H9 (cell line): ENCODE measurements around the gene CXCL6. TPM values are rescaled to one million over a fixed set of nuclear protein-coding genes. Genes with fewer than 3 reads are reported as not detected.

Source experiments
- DNase-seq: peaks from one replicate; pipeline ENCODE4 v3.0.0-alpha.2; 2017
- H2AFZ ChIP-seq: one replicate; pipeline ENCODE4 v1.6.1; 2013; ENCODE audit warnings: mild to moderate bottlenecking, low read length, control low read depth, moderate library complexity
- H2AK5ac ChIP-seq: 2 replicates; pipeline ENCODE4 v1.6.1; 2013; ENCODE audit warnings: low read length, control low read depth, mixed read lengths; ENCODE audit not compliant: insufficient read length
- H2BK120ac ChIP-seq: one replicate; pipeline ENCODE4 v1.6.1; 2013; ENCODE audit warnings: low read depth, mild to moderate bottlenecking, low read length, control low read depth, inconsistent platforms; ENCODE audit not compliant: poor library complexity, severe bottlenecking
- H2BK12ac ChIP-seq: 2 replicates; pipeline ENCODE4 v1.6.1; 2013; ENCODE audit warnings: low read length, control low read depth, mixed read lengths, low read depth; ENCODE audit not compliant: insufficient read length
- H2BK15ac ChIP-seq: 2 replicates; pipeline ENCODE4 v1.6.1; 2013; ENCODE audit warnings: low read depth, low read length, control low read depth
- H2BK20ac ChIP-seq: one replicate; pipeline ENCODE4 v1.6.1; 2013; ENCODE audit warnings: low read depth, mild to moderate bottlenecking, low read length, control low read depth, inconsistent platforms; ENCODE audit not compliant: poor library complexity, severe bottlenecking
- H2BK5ac ChIP-seq: 2 replicates; pipeline ENCODE4 v1.6.1; 2013; ENCODE audit warnings: low read length, control low read depth, mixed read lengths; ENCODE audit not compliant: insufficient read length
- H3K14ac ChIP-seq: 2 replicates; pipeline ENCODE4 v1.6.1; 2013; ENCODE audit warnings: low read length, control low read depth; ENCODE audit not compliant: insufficient read depth
- H3K18ac ChIP-seq: 2 replicates; pipeline ENCODE4 v1.6.1; 2013; ENCODE audit warnings: low read depth, mild to moderate bottlenecking, mixed read lengths, low read length, control low read depth; ENCODE audit not compliant: insufficient read length
- H3K23ac ChIP-seq: 2 replicates; pipeline ENCODE4 v1.6.1; 2013; ENCODE audit warnings: low read length, control low read depth, mixed read lengths, low read depth; ENCODE audit not compliant: insufficient read length
- H3K23me2 ChIP-seq: 2 replicates; pipeline ENCODE4 v1.6.1; 2013; ENCODE audit warnings: low read depth, mild to moderate bottlenecking, mixed read lengths, low read length, control low read depth; ENCODE audit not compliant: insufficient read length, poor library complexity, severe bottlenecking
- H3K27ac ChIP-seq: 2 replicates; pipeline ENCODE4 v1.5.1; 2013; ENCODE audit warnings: low read length, control low read depth, mixed read lengths, low read depth; ENCODE audit not compliant: insufficient read length
- H3K27me3 ChIP-seq: 2 replicates; pipeline ENCODE4 v1.6.1; 2013; ENCODE audit warnings: low read length, control low read depth, inconsistent platforms; ENCODE audit not compliant: insufficient read depth
- H3K4ac ChIP-seq: 2 replicates; pipeline ENCODE4 v1.6.1; 2013; ENCODE audit warnings: low read depth, mild to moderate bottlenecking, control low read depth, inconsistent platforms, low read length, moderate library complexity
- H3K4me1 ChIP-seq: 2 replicates; pipeline ENCODE4 v1.6.1; 2013; ENCODE audit warnings: low read length, control low read depth, inconsistent platforms; ENCODE audit not compliant: insufficient read depth
- H3K4me2 ChIP-seq: 2 replicates; pipeline ENCODE4 v1.6.1; 2013; ENCODE audit warnings: low read length, control low read depth, mixed read lengths; ENCODE audit not compliant: insufficient read length, insufficient read depth
- H3K56ac ChIP-seq: 2 replicates; pipeline ENCODE4 v1.6.1; 2013; ENCODE audit warnings: low read depth, mild to moderate bottlenecking, mixed read lengths, low read length, control low read depth; ENCODE audit not compliant: insufficient read length
- H3K79me1 ChIP-seq: 2 replicates; pipeline ENCODE4 v1.6.1; 2013; ENCODE audit warnings: low read depth, mild to moderate bottlenecking, moderate library complexity, low read length, control low read depth, inconsistent platforms; ENCODE audit not compliant: insufficient read depth, poor library complexity, severe bottlenecking
- H3K79me2 ChIP-seq: 2 replicates; pipeline ENCODE4 v1.6.1; 2013; ENCODE audit warnings: low read length, control low read depth, inconsistent platforms; ENCODE audit not compliant: insufficient read depth
- H3K9ac ChIP-seq: 2 replicates; pipeline ENCODE4 v1.6.1; 2013; ENCODE audit warnings: low read length, control low read depth, mixed read lengths; ENCODE audit not compliant: insufficient read length; ENCODE audit errors: extremely low read depth
- H3K9me3 ChIP-seq: one replicate; pipeline ENCODE4 v1.6.1; 2013; ENCODE audit warnings: low read depth, low read length, inconsistent platforms; ENCODE audit not compliant: control insufficient read depth
- H3T11ph ChIP-seq: one replicate; pipeline ENCODE4 v1.6.1; 2013; ENCODE audit warnings: mild to moderate bottlenecking, low read length, control low read depth, inconsistent platforms
- H4K20me1 ChIP-seq: one replicate; pipeline ENCODE4 v1.6.1; 2013; ENCODE audit not compliant: control insufficient read depth, insufficient read length, insufficient read depth
- H4K5ac ChIP-seq: 2 replicates; pipeline ENCODE4 v1.6.1; 2013; ENCODE audit warnings: low read depth, mild to moderate bottlenecking, mixed read lengths, low read length, control low read depth; ENCODE audit not compliant: insufficient read length
- H4K8ac ChIP-seq: replicated peaks from 2 replicates; pipeline ENCODE4 v1.6.1; 2013; ENCODE audit warnings: low read length, control low read depth, mixed read lengths, low read depth; ENCODE audit not compliant: insufficient read length
- H4K91ac ChIP-seq: 2 replicates; pipeline ENCODE4 v1.6.1; 2013; ENCODE audit warnings: low read depth, mild to moderate bottlenecking, moderate library complexity, mixed read lengths, low read length, control low read depth; ENCODE audit not compliant: insufficient read length
- H3K27ac Mint-ChIP-seq, 3 experiments: 2 replicates in 2 of 3; 3 replicates in 1 of 3; pipeline ENCODE4 v1.8.0; 2020 to 2021; ENCODE audit warnings: mixed read lengths in 3 of 3, mild to moderate bottlenecking in 1 of 3, moderate library complexity in 1 of 3
- H3K27me3 Mint-ChIP-seq: 2 replicates; pipeline ENCODE4 v1.8.0; 2021; ENCODE audit warnings: low read depth, mild to moderate bottlenecking, moderate library complexity, mixed read lengths
- H3K36me3 Mint-ChIP-seq, 3 experiments: 2 replicates in 2 of 3; 3 replicates in 1 of 3; pipeline ENCODE4 v1.8.0; 2020 to 2021; ENCODE audit warnings: low read depth in 3 of 3, mixed read lengths in 3 of 3; ENCODE audit not compliant: insufficient read depth in 1 of 3
- H3K4me1 Mint-ChIP-seq, 2 experiments: 2 replicates each; pipeline ENCODE4 v1.8.0; 2020; ENCODE audit warnings: mixed read lengths in 2 of 2
- H3K4me3 Mint-ChIP-seq, 2 experiments: 2 replicates in 1 of 2; 3 replicates in 1 of 2; pipeline ENCODE4 v1.8.0; 2020 to 2021; ENCODE audit warnings: mild to moderate bottlenecking in 2 of 2, mixed read lengths in 2 of 2, moderate library complexity in 1 of 2
- H3K9me3 Mint-ChIP-seq, 2 experiments: 2 replicates in 1 of 2; 3 replicates in 1 of 2; pipeline ENCODE4 v1.8.0; 2020; ENCODE audit warnings: mild to moderate bottlenecking in 2 of 2, mixed read lengths in 2 of 2, moderate library complexity in 1 of 2
- CTCF ChIP-seq: fragments of 200-600 bp; sonication (generic); conservative IDR thresholded peaks from 3 replicates; pipeline ENCODE4 v1.8.0; 2021; ENCODE audit warnings: antibody characterized with exemption, mild to moderate bottlenecking
- WGBS: extraction: QIAGEN DNeasy Blood & Tissue Kit; methylation state at CpG from one replicate; pipeline ENCODE4 v1.1.7; 2013; ENCODE audit warnings: missing lambda C conversion rate, low lambda C conversion rate, mixed read lengths; ENCODE audit not compliant: insufficient read length; ENCODE audit errors: extremely low coverage; 5-methylcytosine and 5-hydroxymethylcytosine counted together
- total RNA-seq: library from RNA; stranded (reverse); gene quantifications from 2 replicates; pipeline ENCODE4 v1.2.1, GENCODE V29; 2021

Gene CXCL6
- total RNA-seq, 1 experiment from 2014 or later = 0.85 TPM

GRCh38 chr4:73839715-73840114, 3.2 kb downstream of the CXCL6 start:
- H3K9ac ChIP-seq = no peak overlapping the region
- peaks cover 3% of the 10 kb centered on the region for H3K23me2 ChIP-seq
- no peak overlapping the region for H4K91ac ChIP-seq
- H3K4me1 ChIP-seq = no peaks in the 10 kb centered on the region
- DNase-seq = no peak
- no peak overlapping the region for H2BK120ac ChIP-seq
- H4K5ac ChIP-seq = no peak overlapping the region
- no peaks in the 10 kb centered on the region for H4K20me1 ChIP-seq
- Mint-ChIP-seq H3K27ac (no peak overlapping the region), H3K9me3 (no peaks in the 10 kb centered on the region), H3K4me1 (peaks cover 10 to 12% of the 10 kb centered on the region in 2 experiments), H3K4me3 (no peak overlapping the region), H3K36me3 (no peaks in the 10 kb centered on the region; a peak in 1 of 7 replicates), H3K27me3 (peaks cover 36% of the 10 kb centered on the region)
- H2BK5ac ChIP-seq = no peak overlapping the region
- no peak overlapping the region for H3K27ac ChIP-seq
- H3K14ac ChIP-seq = no peak overlapping the region
- no peak for TF ChIP-seq CTCF
- no peak overlapping the region for H2BK20ac ChIP-seq
- H3K79me2 ChIP-seq = no peaks in the 10 kb centered on the region
- H3K27me3 ChIP-seq = no peaks in the 10 kb centered on the region; the same call in 1 of the 2 replicates
- H3K4ac ChIP-seq = no peak overlapping the region
- no peak overlapping the region for H2AFZ ChIP-seq
- no peak overlapping the region for H3T11ph ChIP-seq
- no peak overlapping the region for H3K4me2 ChIP-seq
- no peak overlapping the region for H3K23ac ChIP-seq
- no peak overlapping the region for H3K18ac ChIP-seq
- no peak overlapping the region for H2AK5ac ChIP-seq
- WGBS = no CpG with 5 or more reads among the region's 3 CpGs
- no peaks in the 10 kb centered on the region for H3K79me1 ChIP-seq
- no peak overlapping the region for H4K8ac ChIP-seq
- no peaks in the 10 kb centered on the region for H3K9me3 ChIP-seq
- H3K56ac ChIP-seq = no peak overlapping the region
- no peak overlapping the region for H2BK12ac ChIP-seq
- no peak overlapping the region for H2BK15ac ChIP-seq
